Activated CD4-positive, alpha-beta T cell treated with anti-CD3 and anti-CD28 coated beads, Interleukin-2, amount 10 ng/mL, durations not matched to agents 24 days and 14 days (primary cell): Measurements from ENCODE around the gene SLC38A7. TPM values are rescaled to one million over a fixed set of nuclear protein-coding genes. Genes with fewer than 3 reads are reported as not detected.
"Not testable (repeated sequence)": the region's sequence is repeated elsewhere in the genome, so short reads cannot be mapped to it uniquely, and the experiment has no call there.

Experiments used
- DNase-seq: peaks from one replicate; pipeline ENCODE4 v3.0.0; 2022
- H3K27ac Mint-ChIP-seq: one replicate; pipeline ENCODE4 v1.8.0; 2022; ENCODE audit warnings: mild to moderate bottlenecking, mixed read lengths
- H3K27me3 Mint-ChIP-seq: one replicate; pipeline ENCODE4 v1.8.0; 2022; ENCODE audit warnings: mixed read lengths
- H3K36me3 Mint-ChIP-seq: one replicate; pipeline ENCODE4 v1.8.0; 2022; ENCODE audit warnings: low read depth, mild to moderate bottlenecking, mixed read lengths
- H3K4me1 Mint-ChIP-seq: one replicate; pipeline ENCODE4 v1.8.0; 2021; ENCODE audit warnings: mixed read lengths
- H3K4me3 Mint-ChIP-seq: one replicate; pipeline ENCODE4 v1.8.0; 2022; ENCODE audit warnings: mild to moderate bottlenecking, moderate library complexity, mixed read lengths
- H3K9me3 Mint-ChIP-seq: one replicate; pipeline ENCODE4 v1.8.0; 2021; ENCODE audit warnings: mixed read lengths
- intact Hi-C: fragments of 100-400 bp; cut with micrococcal nuclease; formaldehyde crosslinking; loops from one replicate; pipeline ENCODE4 v1.15.1; 2023
- total RNA-seq: library from RNA; stranded (reverse); gene quantifications from 2 replicates; pipeline ENCODE4 v1.2.3, GENCODE V29; 2022

SLC38A7 gene
- total RNA-seq, 1 donor from 2014 or later: 10.8 TPM

- H3K36me3 Mint-ChIP-seq, H3K9me3 Mint-ChIP-seq, H3K27me3 Mint-ChIP-seq, H3K4me1 Mint-ChIP-seq, H3K27ac Mint-ChIP-seq, H3K4me3 Mint-ChIP-seq, DNase-seq: not testable (repeated sequence)
- intact Hi-C loops: loop anchor here (2.0 kb wide), 1 partner anchor 323 kb away; no protein-coding TSS in a partner anchor
These were observed 24.7 kb downstream of the SLC38A7 start for GRCh38 chr16:58659911-58660310.

- Mint-ChIP-seq H3K4me1 (no peaks in the 10 kb centered on the region), H3K4me3 (no peak overlapping the region), H3K9me3 (no peaks in the 10 kb centered on the region), H3K36me3 (no peaks in the 10 kb centered on the region), H3K27me3 (no peaks in the 10 kb centered on the region), H3K27ac (no peak overlapping the region)
- no peak for DNase-seq
- intact Hi-C loops: no loop called here
These were observed 25.8 kb downstream of the SLC38A7 start for GRCh38 chr16:58658796-58659211.

- Mint-ChIP-seq H3K4me1 (no peaks in the 10 kb centered on the region), H3K27me3 (peaks cover 3% of the 10 kb centered on the region), H3K4me3 (no peak overlapping the region), H3K36me3 (no peaks in the 10 kb centered on the region), H3K9me3 (no peaks in the 10 kb centered on the region), H3K27ac (no peak overlapping the region)
- no peak for DNase-seq
- intact Hi-C loops: no loop called here
These were observed 27.7 kb downstream of the SLC38A7 start for GRCh38 chr16:58656899-58657298.

GRCh38 chr16:58655215-58655596 is 29.4 kb downstream of the SLC38A7 start:
- peaks cover 3% of the 10 kb centered on the region for H3K27me3 Mint-ChIP-seq
- no peak for DNase-seq
- H3K4me3 Mint-ChIP-seq: no peak overlapping the region
- H3K9me3 Mint-ChIP-seq: no peaks in the 10 kb centered on the region
- H3K4me1 Mint-ChIP-seq: no peaks in the 10 kb centered on the region
- no peak overlapping the region for H3K27ac Mint-ChIP-seq
- H3K36me3 Mint-ChIP-seq: no peaks in the 10 kb centered on the region
- intact Hi-C loops: no loop called here

- intact Hi-C loops: no loop called here
- Mint-ChIP-seq H3K27ac (no peak overlapping the region), H3K9me3 (no peaks in the 10 kb centered on the region), H3K4me3 (no peak overlapping the region), H3K36me3 (no peaks in the 10 kb centered on the region), H3K27me3 (peaks cover 3% of the 10 kb centered on the region), H3K4me1 (no peaks in the 10 kb centered on the region)
- no peak for DNase-seq
These were observed 29.9 kb downstream of the SLC38A7 start for GRCh38 chr16:58654560-58655214.

- Mint-ChIP-seq H3K4me1 (no peaks in the 10 kb centered on the region), H3K27me3 (peaks cover 3% of the 10 kb centered on the region), H3K9me3 (no peaks in the 10 kb centered on the region), H3K36me3 (no peaks in the 10 kb centered on the region), H3K4me3 (no peak overlapping the region), H3K27ac (no peak overlapping the region)
- intact Hi-C loops: no loop called here
- DNase-seq: no peak
These were observed 31.8 kb downstream of the SLC38A7 start for GRCh38 chr16:58652741-58653140.

- no peak for DNase-seq
- no peak overlapping the region for H3K4me3 Mint-ChIP-seq
- no peaks in the 10 kb centered on the region for H3K36me3 Mint-ChIP-seq
- H3K27ac Mint-ChIP-seq: no peak overlapping the region
- H3K4me1 Mint-ChIP-seq: no peaks in the 10 kb centered on the region
- H3K9me3 Mint-ChIP-seq: no peaks in the 10 kb centered on the region
- intact Hi-C loops: no loop called here
- H3K27me3 Mint-ChIP-seq: peaks cover 3% of the 10 kb centered on the region
These were observed 32.6 kb downstream of the SLC38A7 start for GRCh38 chr16:58651965-58652348.

- H3K27me3 Mint-ChIP-seq: peaks cover 3% of the 10 kb centered on the region
- H3K9me3 Mint-ChIP-seq: no peaks in the 10 kb centered on the region
- no peaks in the 10 kb centered on the region for H3K4me1 Mint-ChIP-seq
- no peak for DNase-seq
- no peaks in the 10 kb centered on the region for H3K36me3 Mint-ChIP-seq
- no peak overlapping the region for H3K27ac Mint-ChIP-seq
- intact Hi-C loops: no loop called here
- no peak overlapping the region for H3K4me3 Mint-ChIP-seq
These were observed 34.9 kb downstream of the SLC38A7 start for GRCh38 chr16:58649707-58650106.

GRCh38 chr16:58647107-58647506 is 37.5 kb downstream of the SLC38A7 start:
- intact Hi-C loops: no loop called here
- no peak overlapping the region for H3K27ac Mint-ChIP-seq
- H3K36me3 Mint-ChIP-seq: no peaks in the 10 kb centered on the region
- H3K4me1 Mint-ChIP-seq: no peaks in the 10 kb centered on the region
- H3K9me3 Mint-ChIP-seq: no peaks in the 10 kb centered on the region
- no peaks in the 10 kb centered on the region for H3K27me3 Mint-ChIP-seq
- no peak for DNase-seq
- no peak overlapping the region for H3K4me3 Mint-ChIP-seq

- Mint-ChIP-seq H3K4me1 (no peaks in the 10 kb centered on the region), H3K4me3 (no peak overlapping the region), H3K27me3 (peaks cover 2% of the 10 kb centered on the region), H3K27ac (no peak overlapping the region), H3K36me3 (no peaks in the 10 kb centered on the region), H3K9me3 (no peaks in the 10 kb centered on the region)
- intact Hi-C loops: no loop called here
- no peak for DNase-seq
These were observed 39.6 kb downstream of the SLC38A7 start for GRCh38 chr16:58644765-58645487.

GRCh38 chr16:58644108-58644507 is 40.5 kb downstream of the SLC38A7 start:
- no peaks in the 10 kb centered on the region for H3K36me3 Mint-ChIP-seq
- no peak for DNase-seq
- intact Hi-C loops: no loop called here
- no peaks in the 10 kb centered on the region for H3K9me3 Mint-ChIP-seq
- H3K4me3 Mint-ChIP-seq: no peak overlapping the region
- no peaks in the 10 kb centered on the region for H3K4me1 Mint-ChIP-seq
- H3K27ac Mint-ChIP-seq: no peak overlapping the region
- H3K27me3 Mint-ChIP-seq: peaks cover 2% of the 10 kb centered on the region

GRCh38 chr16:58640949-58641348 is 43.6 kb downstream of the SLC38A7 start:
- Mint-ChIP-seq H3K36me3 (no peaks in the 10 kb centered on the region), H3K27me3 (peaks cover 3% of the 10 kb centered on the region), H3K4me1 (no peaks in the 10 kb centered on the region), H3K27ac (no peak overlapping the region), H3K9me3 (no peaks in the 10 kb centered on the region), H3K4me3 (no peak overlapping the region)
- intact Hi-C loops: no loop called here
- DNase-seq: no peak

- H3K27me3 Mint-ChIP-seq: peaks cover 3% of the 10 kb centered on the region
- H3K36me3 Mint-ChIP-seq: no peaks in the 10 kb centered on the region
- H3K27ac Mint-ChIP-seq: no peak overlapping the region
- H3K4me1 Mint-ChIP-seq: no peaks in the 10 kb centered on the region
- H3K4me3 Mint-ChIP-seq: no peak overlapping the region
- intact Hi-C loops: no loop called here
- H3K9me3 Mint-ChIP-seq: no peaks in the 10 kb centered on the region
- DNase-seq: no peak
These were observed 44.7 kb downstream of the SLC38A7 start for GRCh38 chr16:58639836-58640235.

- H3K4me3 Mint-ChIP-seq: no peak overlapping the region
- no peak overlapping the region for H3K27ac Mint-ChIP-seq
- DNase-seq: no peak
- H3K27me3 Mint-ChIP-seq: peaks cover 7% of the 10 kb centered on the region
- intact Hi-C loops: no loop called here
- no peaks in the 10 kb centered on the region for H3K9me3 Mint-ChIP-seq
- no peaks in the 10 kb centered on the region for H3K36me3 Mint-ChIP-seq
- H3K4me1 Mint-ChIP-seq: no peaks in the 10 kb centered on the region
These were observed 45.3 kb downstream of the SLC38A7 start for GRCh38 chr16:58639230-58639629.
